T-helper 17 cell (primary cell): ENCODE data around the gene DARS2. TPM values are rescaled to one million over a fixed set of nuclear protein-coding genes. Genes with fewer than 3 reads are reported as not detected.

Experiments
- total RNA-seq, 4 donors: library from RNA in 2 of 4; stranded (reverse) in 2 of 4; gene quantifications; one replicate each; pipeline ENCODE4 v1.2.3 and lab custom pipeline; 2022 to 2026

Gene DARS2
- total RNA-seq, 2 donors from 2014 or later: 4.0 to 5.3 TPM

Other genes starting within 250 kb of the DARS2 start
- not detected for gene SLC9C2, start 221.6 kb upstream of the DARS2 start, total RNA-seq
- not detected for gene TEX50, start 189.3 kb upstream of the DARS2 start, total RNA-seq
- not detected for gene ANKRD45, start 154.8 kb upstream of the DARS2 start, total RNA-seq
- 10 to 100 TPM; 24.8 to 32.1 TPM for gene KLHL20, start 109.7 kb upstream of the DARS2 start, total RNA-seq
- 1 to 10 TPM; 4.7 to 7.1 TPM for gene CENPL, start 210 bp downstream of the DARS2 start, total RNA-seq
- 100 to 1,000 TPM; 604 to 736 TPM for gene GAS5, start 43.3 kb downstream of the DARS2 start, total RNA-seq
- gene ZBTB37, start 43.7 kb downstream of the DARS2 start, total RNA-seq: 10 to 100 TPM; 14.7 to 15.4 TPM
- gene SERPINC1, start 92.7 kb downstream of the DARS2 start, total RNA-seq: not detected
- 10 to 100 TPM; 41.7 to 50.0 TPM for gene RC3H1, start 197.7 kb downstream of the DARS2 start, total RNA-seq